ENCODE results near the gene SLC4A11. TPM values are rescaled to one million over a fixed set of nuclear protein-coding genes. Genes with fewer than 3 reads are reported as not detected.
"Not testable (repeated sequence)": the region's sequence is repeated elsewhere in the genome, so short reads cannot be mapped to it uniquely, and the experiment has no call there.

Gene SLC4A11
- total RNA-seq, 2 donors from 2014 or later, result 0.53 to 1.9 TPM

DNA sequence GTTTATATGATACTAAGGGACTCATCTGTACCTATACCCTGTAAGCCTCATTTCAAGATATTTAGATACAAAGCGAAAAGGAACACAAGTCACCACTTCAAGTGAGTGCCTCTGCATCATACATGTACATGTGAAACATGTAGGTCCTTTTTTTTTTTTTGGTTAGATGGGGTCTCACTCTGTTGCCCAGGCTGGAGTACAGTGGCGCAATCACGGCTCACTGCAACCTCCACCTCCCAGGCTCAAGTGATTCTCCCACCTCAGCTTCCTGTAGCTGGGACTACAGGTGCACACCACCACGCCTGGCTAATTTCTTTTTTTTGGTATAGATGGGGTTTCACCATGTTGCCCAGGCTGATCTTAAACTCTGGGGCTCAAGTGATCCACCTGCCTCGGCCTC lies 56.6 kb downstream of the SLC4A11 start:
- H3K4me1 Mint-ChIP-seq (ENCODE audit: low read depth); DNase-seq; H3K27ac Mint-ChIP-seq; H3K4me3 Mint-ChIP-seq; H3K9me3 Mint-ChIP-seq; H3K36me3 Mint-ChIP-seq (ENCODE audit: insufficient read depth in 2 of 2); ATAC-seq (replicated peaks in 1 of 2); H3K27me3 Mint-ChIP-seq (ENCODE audit: low read depth): not testable (repeated sequence)

DNA sequence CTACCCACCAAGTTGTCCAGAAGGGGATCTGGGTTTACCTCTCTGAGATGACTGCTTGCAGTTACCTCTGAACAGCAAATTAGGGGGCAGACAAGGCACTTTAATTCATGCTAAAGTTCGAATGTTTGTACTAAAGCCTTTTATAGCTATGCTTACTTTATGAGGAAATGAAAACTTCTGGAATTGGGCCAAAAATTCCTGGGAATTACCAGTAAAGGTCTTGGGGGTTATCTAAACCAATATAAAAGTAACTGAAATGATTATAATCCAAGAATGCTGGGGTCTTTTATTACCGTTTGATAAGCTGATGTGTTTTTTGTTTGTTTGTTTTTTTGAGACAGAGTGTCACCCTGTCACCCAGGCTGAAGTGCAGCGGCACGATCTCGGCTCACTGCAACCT lies 57.7 kb downstream of the SLC4A11 start:
- ATAC-seq (replicated peaks in 1 of 2) (no peak), DNase-seq (no peak)
- Mint-ChIP-seq H3K9me3 (no peaks in the 10 kb centered on the region), H3K4me3 (no peak overlapping the region), H3K36me3 (ENCODE audit: insufficient read depth in 2 of 2) (no peaks in the 10 kb centered on the region), H3K4me1 (ENCODE audit: low read depth) (no peaks in the 10 kb centered on the region), H3K27me3 (ENCODE audit: low read depth) (no peaks in the 10 kb centered on the region), H3K27ac (no peak overlapping the region)

DNA sequence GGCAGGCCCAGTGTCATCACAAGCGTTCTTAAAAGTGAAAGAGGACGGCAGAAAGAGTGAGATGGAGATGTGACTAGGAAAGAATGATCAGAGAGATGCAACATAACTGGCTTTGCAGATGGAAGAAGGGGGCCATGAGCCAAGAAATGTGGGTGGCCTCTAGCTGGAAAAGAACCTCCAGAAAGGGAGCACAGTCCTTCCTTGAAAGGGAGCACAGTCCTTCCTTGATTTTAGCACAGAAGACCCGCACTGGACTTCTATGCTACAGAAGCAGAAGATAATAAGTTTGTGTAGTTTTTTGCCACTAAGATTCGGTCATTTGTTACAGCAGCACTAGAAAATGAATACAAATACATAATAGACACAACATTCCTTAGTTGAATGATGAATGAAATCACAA lies 58.7 kb downstream of the SLC4A11 start:
- H3K4me1 Mint-ChIP-seq (ENCODE audit: low read depth), result no peaks in the 10 kb centered on the region
- ATAC-seq (replicated peaks in 1 of 2), result no peak

DNA sequence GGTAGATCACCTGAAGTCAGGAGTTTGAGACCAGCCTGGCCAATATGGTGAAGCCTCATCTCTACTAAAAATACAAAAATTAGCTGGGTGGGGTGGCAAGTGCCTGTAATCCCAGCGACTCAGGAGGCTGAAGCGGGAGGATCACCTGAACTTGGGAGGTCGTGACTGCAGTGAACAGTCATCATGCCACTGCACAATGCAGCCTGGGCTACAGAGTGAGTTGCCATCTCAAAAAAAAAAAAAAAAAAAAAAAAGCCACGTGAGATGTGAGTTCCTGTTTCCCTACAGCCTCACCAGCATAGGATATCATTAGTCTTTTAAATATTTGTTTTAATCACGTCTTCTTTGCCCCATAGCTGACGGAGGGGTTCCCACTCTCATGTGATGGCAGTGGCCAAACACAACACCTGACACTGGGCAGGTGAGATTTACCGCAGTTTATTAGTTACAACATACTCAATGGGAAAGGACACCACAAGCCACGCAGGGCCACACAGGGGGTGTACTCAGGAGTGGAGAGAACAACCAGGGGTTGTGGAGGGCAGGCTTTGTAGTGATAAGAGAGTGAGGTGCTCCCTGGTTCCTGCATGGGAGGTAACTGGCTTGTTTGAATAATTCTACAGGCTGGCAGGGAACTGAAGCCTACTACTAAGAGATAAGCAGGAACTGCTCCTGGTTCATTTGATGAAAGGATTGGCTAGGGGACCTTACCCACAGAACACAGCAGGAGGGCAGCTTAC lies 61.1 kb downstream of the SLC4A11 start:
- H3K4me3 Mint-ChIP-seq, result no peak overlapping the region
- H3K9me3 Mint-ChIP-seq, result no peaks in the 10 kb centered on the region
- DNase-seq (no peak), ATAC-seq (replicated peaks in 1 of 2) (no peak)
- H3K27ac Mint-ChIP-seq, result no peak overlapping the region
- H3K36me3 Mint-ChIP-seq (ENCODE audit: insufficient read depth in 2 of 2), result no peaks in the 10 kb centered on the region
- H3K27me3 Mint-ChIP-seq (ENCODE audit: low read depth), result peaks cover 14% of the 10 kb centered on the region
- no peaks in the 10 kb centered on the region for H3K4me1 Mint-ChIP-seq (ENCODE audit: low read depth)

More for the DNA sequence above, 58.7 kb downstream of the SLC4A11 start:
- Mint-ChIP-seq H3K27ac (no peak overlapping the region), H3K27me3 (ENCODE audit: low read depth) (peaks cover 4% of the 10 kb centered on the region), H3K36me3 (ENCODE audit: insufficient read depth in 2 of 2) (no peaks in the 10 kb centered on the region), H3K4me3 (no peak overlapping the region), H3K9me3 (no peaks in the 10 kb centered on the region)
- DNase-seq, result no peak

Other genes with a start within 250 kb of the SLC4A11 start
- 10 to 100 TPM in 1 of 2 donors, 1 to 10 TPM in 1; 5.5 to 87.1 TPM for gene GNRH2, start 195.6 kb downstream of the SLC4A11 start, total RNA-seq
- gene MRPS26, start 193.1 kb downstream of the SLC4A11 start, total RNA-seq, result 100 to 1,000 TPM; 100 to 155 TPM
- 1 to 10 TPM; 1.2 to 1.8 TPM for gene OXT, start 167.6 kb downstream of the SLC4A11 start, total RNA-seq
- gene AVP, start 154.5 kb downstream of the SLC4A11 start, total RNA-seq, result not detected
- gene FASTKD5, start 79.3 kb downstream of the SLC4A11 start, total RNA-seq, result 10 to 100 TPM; 22.1 to 22.6 TPM
- gene UBOX5, start 79.3 kb downstream of the SLC4A11 start, total RNA-seq, result 1 to 10 TPM; 7.8 to 9.6 TPM
- gene LZTS3, start 65.6 kb downstream of the SLC4A11 start, total RNA-seq, result 1 to 10 TPM; 3.1 to 3.5 TPM
- 10 to 100 TPM; 83.6 to 89.3 TPM for gene DDRGK1, start 34.5 kb downstream of the SLC4A11 start, total RNA-seq
- 10 to 100 TPM; 66.0 to 67.0 TPM for gene ITPA, start 29.7 kb downstream of the SLC4A11 start, total RNA-seq
- gene DNAAF9, start 168.5 kb upstream of the SLC4A11 start, total RNA-seq, result 1 to 10 TPM; 3.6 to 3.7 TPM
- 10 to 100 TPM in 1 of 2 donors, 1 to 10 TPM in 1; 9.6 to 11.6 TPM for gene ATRN, start 231.8 kb upstream of the SLC4A11 start, total RNA-seq